Activated T-cell treated with anti-CD3 and anti-CD28 coated beads for 48 hours (primary cell): ENCODE results near the gene ALOXE3.

Source experiments
- DNase-seq: peaks from one replicate; pipeline ENCODE4 v3.0.0-alpha.2; 2020; ENCODE audit warnings: low read depth

ALOXE3 gene

DNA sequence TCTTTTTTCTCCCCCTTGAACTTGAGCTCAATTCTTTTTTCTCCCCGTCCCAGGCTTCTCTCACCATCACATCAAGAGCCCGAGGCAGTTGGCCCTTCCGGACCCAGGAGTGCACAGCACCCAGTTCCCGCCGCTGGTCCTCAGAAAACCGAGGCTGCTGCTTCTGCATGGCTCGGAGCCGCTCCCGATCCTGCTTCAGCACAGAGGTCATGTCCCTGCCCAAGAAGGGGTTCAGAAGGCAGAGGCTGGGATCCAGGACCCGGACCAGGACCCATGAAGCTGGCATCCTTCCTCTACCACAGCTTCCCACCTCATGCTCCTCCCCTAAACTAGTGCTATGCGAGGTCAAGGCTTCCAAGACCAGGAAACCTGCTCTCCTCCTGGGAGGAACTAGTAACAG lies 23.4 kb upstream of the ALOXE3 start:
- DNase-seq: no peak

DNA sequence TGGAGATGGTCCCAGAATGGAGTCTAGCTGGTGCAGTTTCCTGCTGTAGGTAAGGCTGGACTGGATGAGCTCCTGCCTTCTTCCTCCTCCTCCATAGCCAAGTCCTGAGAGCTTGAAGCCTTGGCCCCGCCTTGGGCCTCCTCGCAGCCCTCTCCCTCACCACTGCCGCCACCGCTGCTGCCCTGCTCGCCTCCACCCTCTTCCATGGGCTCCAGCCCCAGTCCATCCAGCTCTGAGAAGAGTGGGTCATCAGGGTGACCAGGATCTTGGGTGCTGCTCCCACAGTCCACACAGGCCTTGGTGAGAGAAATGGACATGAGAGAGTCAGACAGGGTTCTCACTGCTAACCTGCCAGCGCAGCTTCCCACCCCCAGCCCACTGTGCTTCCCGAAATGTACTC lies 22.7 kb upstream of the ALOXE3 start:
- DNase-seq: no peak

DNA sequence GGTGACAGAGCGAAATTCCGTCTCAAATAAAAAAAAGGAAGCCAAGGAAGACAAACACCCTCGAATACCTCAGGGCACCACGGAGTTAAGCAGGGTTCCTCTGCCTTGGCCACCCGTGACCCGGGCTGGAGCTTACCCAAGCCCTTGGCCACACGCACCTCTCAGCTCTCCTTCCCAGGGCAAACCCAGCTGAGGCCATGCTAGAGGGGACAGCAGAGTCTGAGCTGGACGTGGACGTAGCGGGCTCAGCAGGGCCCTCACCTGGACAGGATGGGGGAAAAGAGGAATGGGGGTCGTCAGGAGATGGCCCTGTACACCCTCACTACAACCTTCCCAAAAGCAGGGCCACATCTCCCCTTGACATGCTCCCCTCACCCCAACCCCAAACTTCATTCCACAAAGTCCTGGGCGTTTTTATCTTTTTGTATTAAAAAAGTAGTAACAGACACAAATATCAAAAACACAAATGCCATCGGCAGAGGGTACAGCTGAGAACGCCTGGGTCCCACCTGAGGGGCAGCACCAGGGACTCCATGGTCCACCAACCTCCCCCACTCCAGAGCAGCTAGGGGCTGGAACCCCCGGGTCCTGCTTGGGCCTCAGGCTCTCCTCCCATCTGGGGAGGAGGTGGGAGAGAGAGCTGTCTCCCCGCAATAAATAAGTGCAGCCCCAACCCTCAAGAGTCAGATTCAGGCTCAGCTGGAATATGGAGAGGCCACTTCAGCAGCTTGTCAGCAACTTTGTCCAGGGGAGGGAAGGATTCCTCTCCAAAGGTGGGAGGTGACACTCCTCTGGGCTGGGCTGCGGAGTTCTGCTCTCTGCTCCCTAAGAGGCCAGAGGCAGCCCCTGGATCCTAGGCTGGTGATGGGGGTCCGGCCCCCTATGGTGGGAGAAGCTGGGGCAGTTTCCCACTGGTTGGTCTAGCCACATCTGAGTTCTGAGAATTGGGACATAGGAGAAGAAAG lies 22.0 kb upstream of the ALOXE3 start:
- no peak for DNase-seq

DNA sequence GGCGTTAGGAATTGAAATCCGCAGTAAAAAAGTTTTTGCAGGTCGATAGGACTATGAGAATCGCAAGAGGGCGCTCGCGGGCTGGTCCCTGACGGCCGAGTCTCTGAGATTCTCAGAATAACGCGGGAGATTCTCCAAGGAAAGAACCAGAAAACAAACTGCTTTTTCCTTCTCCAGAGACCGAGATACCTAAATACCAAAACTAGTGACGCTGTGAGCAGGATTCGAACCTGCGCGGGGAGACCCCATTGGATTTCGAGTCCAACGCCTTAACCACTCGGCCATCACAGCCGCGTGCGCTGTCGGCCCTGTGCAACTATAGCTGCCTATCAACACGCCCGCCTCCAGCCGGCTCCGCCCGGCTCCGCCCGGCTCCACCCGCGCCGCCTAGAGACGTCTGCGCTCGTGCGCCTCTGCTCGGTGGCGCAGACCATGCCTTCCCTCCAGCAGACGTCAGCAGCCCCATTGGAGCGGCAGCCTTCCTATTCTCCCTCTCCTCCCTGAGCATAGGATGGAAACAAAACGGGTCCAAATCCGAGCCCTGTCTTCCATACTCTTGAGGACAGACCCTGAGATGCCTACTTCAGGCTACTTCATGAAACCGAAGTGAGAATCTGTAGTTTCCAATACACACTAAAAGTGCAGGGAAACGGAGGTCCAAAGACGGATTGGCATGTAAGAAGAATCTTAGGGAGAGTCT lies 20.5 kb upstream of the ALOXE3 start:
- peak; percentile 99 for DNase-seq

DNA sequence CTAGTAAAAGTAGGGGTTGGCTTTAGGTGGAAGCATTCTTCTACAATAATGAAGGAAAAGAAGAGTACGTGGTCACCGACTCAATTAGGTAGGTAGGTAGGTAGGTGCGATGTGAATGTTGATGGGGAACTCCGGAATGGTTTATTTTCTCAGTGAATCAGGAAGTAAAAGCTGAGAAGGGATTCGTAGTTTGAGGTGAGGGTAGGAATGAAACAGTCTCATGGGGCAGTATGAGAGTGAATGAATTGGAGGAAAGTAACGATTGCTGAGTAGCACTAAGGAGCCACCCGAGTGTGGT lies 20.0 kb upstream of the ALOXE3 start:
- DNase-seq: no peak

DNA sequence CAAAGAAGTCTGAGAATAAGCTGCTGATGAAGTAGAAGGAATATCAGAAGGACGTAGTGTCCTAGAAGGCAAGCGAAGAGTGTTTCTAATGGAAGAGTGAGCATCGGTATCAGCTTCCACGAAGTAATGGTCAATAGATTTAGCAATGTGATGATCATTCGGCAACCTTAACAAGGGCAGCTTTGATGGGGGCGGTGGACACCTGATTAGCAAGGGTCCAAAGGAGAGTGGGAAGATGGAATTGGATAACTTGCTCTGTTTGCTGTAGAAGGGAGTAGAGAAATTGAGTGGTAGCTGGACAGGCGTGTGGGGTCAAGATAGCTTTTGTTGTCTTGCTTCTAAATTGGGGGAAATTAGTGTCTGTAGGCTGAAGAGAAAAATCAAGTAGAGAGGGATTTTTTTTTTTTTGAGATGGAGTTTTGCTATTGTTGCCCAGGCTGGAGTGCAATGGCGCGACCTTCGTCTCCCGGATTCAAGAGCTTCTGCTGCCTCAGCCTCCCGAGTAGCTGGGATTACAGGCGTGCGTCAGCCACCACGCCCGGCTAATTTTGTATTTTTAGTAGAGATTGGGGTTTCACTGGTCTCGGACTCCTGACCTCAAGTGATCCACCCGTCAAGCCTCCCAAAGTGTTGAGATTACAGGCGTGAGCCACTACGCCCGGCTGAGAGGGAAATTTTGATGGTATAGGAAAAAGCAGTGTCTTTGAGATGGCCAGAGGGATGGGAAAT lies 19.5 kb upstream of the ALOXE3 start:
- no peak for DNase-seq

DNA sequence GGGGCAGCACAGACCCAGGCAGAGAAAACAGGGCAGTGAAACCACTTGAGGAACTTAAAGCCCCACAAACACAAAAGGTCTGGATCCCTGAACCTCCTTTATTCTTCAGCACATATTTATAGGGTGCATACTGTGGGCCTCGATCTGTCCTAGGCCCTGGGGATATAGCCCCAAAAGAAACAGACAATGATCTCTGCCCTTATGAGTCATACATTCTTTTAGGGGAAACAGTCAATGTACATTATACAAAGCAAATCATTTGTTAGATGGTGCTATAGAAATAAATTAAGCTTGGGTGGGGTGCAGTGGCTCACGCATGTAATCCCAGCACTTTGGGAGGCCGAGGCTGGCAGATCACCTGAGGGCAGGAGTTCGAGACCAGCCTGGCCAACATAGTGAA lies 15.6 kb upstream of the ALOXE3 start:
- no peak for DNase-seq

DNA sequence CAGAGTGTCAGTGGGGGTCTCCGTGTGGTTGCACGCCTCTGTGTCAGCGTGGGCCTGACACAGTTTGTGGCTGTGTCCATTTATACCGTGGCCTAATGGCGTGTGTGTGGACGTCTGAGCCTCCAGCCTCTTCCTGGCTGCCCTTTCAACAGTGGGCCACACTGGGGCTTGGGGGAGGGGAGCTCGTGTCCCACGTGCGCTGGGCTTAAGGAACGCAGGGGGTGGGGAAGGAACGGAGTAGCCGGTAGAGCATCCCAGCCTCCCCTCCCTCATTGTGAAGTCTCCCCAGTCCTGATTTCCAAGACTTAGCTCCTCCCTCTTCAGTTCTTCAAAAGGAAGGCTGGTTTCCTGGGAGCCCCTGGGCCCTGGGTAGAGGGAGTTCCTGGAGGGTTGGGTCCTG lies 15.1 kb upstream of the ALOXE3 start:
- DNase-seq: no peak

DNA sequence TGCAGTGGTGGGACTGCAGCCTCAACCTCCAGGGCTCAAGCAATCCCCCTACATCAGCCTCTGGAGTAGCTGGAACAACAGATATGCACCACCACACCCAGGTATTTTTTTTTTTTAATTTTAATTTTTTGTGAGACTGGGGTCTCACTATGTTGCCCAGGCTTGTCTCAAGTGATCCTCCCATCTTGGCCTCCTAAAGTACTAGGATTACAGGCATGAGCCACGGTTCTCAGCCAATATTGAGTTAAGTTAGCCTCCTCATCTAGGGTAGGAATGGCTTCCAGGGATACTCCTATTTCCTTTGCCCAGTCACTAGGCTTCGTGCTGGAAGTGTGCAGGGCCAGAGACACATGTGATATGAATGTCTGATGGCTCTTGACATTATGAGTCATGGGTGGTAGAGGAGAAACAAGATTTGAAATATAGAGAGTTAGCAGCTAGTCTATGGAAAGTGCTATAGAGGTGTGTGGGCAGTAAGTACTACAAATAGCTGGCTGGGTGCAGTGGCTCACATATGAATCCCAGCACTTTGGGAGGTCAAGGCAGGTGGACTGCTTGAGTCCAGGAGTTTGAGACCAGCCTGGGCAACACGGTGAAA lies 13.6 kb upstream of the ALOXE3 start:
- DNase-seq: no peak

DNA sequence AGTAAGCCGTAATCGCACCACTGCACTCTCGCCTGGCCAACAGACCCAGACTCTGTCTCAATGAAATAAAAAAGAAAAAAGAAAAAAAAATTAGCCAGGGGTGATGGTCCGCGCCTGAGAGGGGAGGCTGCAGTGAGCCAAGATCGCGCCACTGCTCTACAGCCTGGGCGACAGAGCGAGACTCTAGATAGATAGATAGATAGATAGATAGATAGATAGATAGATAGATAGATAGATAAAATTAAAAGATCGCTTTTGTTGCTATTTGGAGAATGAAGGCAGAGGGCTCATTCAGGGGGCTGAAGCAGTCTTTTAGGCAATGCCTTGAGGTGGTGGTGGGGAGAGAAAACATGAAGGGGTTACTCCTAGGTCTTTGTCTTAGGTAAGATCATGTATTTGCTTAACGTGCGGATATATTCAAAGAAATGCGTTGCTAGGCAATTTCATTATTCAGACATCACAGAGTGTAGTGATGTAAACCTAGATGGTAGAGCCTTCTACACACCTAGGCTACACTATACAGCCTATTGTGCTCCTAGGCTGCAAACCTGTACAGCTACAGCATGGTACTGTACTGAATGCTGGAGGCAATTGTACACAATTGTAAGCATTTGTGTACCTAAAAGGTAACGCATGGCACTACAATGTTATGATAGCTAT lies 9.9 kb upstream of the ALOXE3 start:
- DNase-seq: no peak

DNA sequence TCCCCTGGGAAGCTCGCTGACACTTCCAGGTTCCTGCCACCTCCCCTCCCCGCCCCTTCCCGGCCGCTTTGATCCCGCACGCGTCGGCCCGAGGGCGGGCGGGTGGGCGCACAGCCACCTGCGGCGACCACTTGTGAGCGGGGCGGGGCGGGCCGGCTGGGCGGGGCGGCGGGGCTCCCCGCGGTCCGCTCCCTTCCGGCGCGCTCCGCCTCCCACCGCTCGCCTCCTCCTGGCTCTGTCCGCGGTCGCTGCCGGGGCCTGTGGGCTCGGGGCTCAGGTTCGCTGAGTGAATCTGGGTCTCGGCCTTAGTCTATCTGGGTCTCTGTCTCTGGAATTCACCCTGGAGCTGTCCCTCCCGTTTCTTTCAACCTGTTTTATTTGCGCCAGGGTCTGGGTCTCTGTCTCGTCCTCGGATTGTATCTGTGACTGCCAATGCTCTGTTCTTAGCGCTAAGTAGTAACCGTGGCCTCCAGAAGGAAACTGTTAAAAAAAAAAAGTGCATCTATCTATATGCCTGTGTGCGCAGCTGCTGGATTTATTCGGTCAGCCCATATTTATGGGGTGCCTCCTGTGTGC lies 8.3 kb upstream of the ALOXE3 start:
- DNase-seq: no peak

DNA sequence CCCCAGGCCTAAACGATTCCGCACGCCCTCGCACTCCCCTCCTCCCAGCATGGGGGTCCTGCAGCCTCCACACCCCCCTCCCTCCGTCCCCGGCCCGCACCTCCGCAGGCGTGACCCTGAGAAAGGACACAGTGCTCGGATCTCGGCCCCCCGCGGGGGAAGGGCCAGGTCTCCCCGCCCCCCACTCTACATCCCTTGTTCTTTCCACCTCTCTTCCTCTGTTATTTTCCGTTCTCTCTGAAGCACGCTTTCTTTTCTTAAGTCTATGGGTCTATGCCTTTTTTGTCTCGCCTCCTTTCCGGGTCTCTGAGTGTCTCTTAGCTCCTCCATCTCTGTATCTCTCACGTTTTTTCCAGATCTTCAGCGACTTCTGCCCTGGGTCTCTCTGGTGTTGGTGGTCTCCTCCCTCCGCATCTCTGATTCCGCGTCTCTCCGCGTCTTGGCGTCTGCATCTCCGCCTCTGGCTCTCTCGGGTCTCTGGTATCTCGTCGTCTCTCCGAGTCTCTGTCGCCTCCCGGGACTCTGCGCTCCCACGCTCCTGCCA lies 7.7 kb upstream of the ALOXE3 start:
- DNase-seq: no peak

DNA sequence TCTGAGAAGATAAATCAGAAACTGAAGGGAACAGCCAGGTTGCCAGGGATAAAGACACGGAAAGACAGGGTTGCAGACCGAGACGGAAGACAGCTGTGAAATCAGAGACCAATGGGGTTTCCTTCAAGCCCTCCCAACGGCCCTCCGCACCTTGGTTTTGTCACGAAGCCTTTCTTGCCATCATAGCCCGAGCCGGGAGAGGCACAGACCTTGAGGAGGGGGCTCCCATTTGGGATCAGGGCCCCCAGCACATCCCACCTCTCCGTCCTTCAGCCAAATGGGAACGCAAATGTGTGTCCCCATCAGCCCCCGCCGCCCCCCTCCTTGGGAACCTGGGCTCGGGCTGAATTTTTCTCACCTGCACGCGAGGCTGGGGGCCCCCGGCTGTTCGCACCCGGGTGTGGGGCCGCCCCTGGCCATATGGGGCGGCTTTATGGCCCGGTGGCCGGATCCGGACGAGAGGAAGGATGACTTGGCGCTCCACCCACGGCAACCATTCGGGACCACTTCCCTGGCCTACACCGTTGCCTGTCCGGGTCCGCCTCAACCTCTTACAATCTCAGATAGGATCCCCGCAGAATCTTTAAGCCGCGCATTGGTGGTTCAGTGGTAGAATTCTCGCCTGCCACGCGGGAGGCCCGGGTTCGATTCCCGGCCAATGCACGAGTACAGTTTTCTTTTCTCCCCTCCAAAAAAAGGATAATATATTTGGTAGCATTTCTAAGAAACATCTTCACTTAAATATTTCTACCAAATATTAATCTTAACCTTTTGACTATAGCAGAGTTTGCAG lies 7.0 kb upstream of the ALOXE3 start:
- DNase-seq: peak; percentile 84

DNA sequence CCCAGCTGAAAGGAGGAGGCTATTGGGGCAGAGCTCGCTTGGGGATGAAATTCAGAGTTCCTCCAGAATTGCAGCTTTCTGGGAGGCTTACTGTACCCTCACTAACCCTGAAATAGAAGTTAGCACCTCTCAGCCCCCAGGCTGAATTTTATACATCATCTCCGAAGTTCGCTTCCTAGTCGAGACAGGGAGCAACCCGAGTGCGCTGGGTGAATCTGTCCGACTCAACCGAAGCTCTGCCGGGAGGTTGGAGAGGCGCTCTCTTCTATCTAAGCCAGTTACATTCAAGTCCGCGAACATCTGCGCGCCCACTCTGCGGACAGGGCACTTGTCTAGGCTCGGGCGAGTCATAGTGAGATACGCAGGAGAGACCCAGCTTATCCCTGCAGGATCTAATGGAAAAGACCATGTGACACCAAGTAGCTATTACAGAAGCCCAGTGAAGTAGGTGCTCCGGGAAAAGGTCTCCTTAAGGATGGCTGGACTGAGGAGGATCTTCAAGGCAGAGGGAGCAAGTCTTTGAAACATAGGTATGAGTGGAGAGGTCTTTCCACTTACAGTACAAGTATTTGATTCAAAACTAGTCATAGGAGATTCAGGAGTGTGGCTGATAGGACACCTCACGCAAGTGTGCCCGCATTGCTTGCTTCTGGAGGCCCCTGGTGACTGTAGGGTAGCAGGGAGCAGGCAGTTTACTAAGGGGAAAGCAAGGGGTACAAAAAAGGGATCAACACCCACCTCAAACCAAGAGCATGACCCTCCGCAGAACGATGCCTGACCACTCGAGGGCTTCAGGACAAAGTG lies 6.2 kb upstream of the ALOXE3 start:
- no peak for DNase-seq

DNA sequence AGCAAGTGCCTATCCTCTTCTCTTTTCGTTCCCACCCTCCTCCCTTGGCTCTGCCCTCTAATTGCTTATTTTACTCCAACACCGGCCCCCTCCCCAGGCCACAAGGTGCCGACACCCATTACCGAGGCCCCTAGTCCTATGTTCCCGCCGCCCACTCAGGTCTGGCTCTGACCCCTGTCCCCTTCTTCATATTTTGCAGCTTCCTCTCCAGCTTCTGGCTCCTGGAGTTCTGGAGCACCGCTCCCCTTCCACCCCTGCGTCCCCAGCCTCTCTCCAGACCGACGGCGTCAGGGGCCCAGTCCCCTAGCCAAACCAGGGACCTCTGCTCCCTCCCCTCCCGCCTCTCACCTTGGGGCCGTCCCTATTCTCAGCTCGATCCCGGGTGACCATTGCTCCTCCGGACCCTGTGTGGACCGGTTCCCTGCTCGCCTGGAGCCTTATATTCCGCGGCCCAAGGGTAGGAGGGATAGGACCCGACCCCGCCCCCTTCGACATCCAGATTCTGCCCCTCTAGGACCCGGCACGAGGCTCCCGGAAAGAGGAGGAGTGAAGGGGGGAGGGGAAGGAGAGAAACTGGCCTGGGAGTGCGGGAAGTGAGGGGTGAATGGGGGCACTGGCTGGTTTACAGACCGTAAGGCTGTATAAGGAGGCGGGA lies 5.5 kb upstream of the ALOXE3 start, which contains the start of gene HES7:
Gene HES7 (minus strand): TSS at position 412 of the 655 bp plus-strand sequence. CDS start 22 bp downstream, at position 390.
- no peak for DNase-seq

DNA sequence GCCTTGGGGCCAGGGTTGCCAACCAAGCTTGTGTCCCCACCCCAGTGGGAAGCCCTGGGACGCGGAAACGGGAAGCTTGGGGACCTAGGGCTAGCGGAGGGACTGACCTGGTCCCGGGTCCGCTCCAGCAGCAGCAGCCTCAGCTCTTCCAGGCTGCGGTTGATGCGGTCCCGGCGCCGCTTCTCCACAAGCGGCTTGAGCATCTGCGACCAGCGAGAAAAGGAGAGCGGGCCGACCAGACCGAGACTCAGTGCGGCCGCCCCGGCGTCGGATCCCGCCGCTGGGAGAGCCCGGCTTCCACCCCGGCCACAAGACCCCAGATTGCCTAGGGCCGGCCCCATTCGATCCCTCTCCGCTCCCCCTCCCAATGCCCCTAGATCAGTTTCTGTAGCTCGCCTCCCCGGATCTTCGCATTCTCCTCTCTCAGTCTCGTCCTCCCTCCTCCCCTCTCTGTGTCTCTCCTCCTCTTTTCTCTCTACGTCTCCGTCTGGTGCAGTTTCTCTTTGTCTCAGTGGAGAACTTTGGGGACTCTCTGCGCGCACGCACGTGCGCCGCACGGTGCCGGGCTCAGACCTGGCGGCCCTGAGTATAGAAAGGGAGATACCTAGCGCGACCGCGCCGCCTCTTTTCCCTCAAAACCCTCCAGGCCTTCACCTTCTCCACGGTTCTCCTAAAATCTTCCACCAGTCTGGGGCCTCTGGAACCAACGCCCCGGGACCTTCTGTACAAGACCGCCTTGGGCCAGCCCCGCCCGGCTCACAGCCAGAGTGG lies 4.8 kb upstream of the ALOXE3 start:
- DNase-seq: peak; percentile 50

DNA sequence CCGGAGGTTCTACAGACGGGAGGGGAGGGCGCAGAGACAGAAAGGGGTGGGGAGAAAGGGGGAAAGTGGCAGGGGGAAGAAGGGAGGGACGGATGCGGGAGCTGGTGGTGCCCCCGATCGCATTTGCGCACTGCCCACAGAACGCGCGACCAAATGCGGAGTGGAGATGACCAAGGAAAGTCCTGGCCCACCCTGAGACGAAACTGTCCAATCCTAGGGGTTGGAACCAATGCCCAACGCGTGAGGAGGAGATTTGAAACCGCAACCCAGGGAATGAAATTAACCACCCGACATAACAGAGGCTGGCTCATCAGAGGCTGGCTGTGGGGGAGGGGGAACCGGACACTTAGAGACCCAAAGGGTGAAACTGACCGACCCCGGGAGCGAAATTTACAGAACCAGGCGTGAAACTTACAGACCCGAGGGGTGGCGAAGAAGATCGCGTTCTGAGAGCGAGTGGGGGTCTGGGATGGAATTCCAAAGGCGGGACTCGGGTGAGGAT lies 4.2 kb upstream of the ALOXE3 start:
- no peak for DNase-seq
